Cardiac septum (tissue), 1 donor: ENCODE data around the gene GPRC5D. TPM values are rescaled to one million over a fixed set of nuclear protein-coding genes. Genes with fewer than 3 reads are reported as not detected.

Experiments used
- DNase-seq: peaks from one replicate; pipeline ENCODE4 v3.0.0-alpha.2; 2020; ENCODE audit warnings: low spot score
- intact Hi-C: fragments of 100-400 bp; cut with DNase I; formaldehyde crosslinking; loops from one replicate; pipeline ENCODE4 v1.14.0; 2022
- total RNA-seq: library from RNA; stranded (reverse); fragmentation: NEBNext Ultra II Directional; extraction: Animal tissue kit (Norgen Biotek cat#: 25700); gene quantifications from one replicate; pipeline ENCODE4 v1.2.1, GENCODE V29; 2021
- donor health status: DM: no; HTN: no; CAD: no.

GPRC5D gene
- total RNA-seq, 1 donor from 2014 or later, result not detected

DNA sequence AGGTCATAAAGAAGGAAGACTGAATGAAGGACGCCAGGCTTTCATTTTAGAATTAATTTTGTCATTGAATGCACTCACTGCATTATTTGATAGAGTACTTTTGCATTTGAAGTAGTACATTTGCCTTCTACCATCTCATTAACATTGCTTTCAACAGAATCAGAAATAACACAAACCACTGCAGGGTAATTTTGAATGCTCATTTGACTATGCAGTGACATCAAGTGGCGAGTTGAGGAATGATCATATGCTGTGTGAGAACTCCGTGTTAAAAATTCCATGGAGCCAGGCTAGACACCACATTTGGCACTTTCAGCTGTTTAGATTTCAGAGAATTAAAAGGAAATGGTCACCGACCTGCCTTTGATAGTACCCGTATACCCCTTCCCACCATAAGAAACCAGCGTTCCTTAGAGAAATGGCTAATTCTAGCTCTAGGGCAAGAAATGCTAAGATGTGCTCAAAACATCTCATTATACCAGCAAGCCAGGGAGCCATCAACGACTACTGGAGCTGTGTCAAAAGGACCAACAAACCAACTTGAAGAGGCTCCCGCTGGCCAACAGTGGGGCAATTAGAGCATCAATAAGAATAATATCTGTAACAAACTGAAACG, 31.6 kb upstream of the GPRC5D start:
- DNase-seq, result no peak
- intact Hi-C loops, result loop anchor here (1.0 kb wide), 1 partner anchor 67 kb away; no protein-coding TSS in a partner anchor

DNA sequence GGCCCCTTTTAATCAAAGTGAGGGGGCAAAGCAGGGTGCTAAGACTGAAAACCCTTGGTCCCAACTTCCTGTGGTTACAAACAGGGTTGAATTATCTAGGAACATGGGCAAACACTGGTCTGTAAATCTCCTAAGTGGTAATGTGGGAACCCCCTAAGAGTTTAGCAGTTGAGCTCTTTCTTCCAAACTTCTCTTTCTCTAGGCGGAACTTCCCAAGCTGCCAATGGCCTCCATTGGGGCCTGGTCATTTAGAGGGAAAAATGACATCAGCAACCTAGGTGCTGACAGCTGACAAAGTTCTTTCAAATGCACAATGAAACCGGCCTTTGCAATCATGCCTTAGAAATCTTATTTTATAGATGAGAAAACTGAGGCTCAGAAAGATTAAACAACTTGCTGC, 30.4 kb upstream of the GPRC5D start:
- no peak for DNase-seq
- intact Hi-C loops, result no loop called here

DNA sequence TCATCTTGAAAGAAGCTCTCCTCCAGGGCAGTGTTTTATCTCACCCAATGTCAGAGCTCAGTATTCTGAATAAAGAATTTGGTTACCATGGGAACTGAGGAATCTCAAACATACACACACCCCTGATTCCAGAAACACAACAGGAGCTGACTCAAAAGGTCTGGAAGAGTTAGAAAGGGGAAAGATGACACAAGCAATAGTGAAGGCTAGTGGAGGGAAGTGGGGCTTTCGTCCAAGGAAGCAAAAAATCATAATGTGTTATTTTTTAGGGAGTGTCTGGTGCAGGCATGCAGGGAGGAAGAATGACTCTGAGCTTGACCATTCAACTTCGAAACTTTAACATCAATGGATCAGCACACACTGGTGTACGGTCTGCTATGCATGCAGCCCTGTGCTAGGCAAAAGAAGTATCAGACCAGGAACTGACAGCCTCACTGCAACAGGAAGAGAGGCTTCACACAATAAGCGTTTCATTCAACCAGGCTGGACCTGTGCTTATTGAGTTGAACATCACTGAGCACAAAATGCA, 27.8 kb upstream of the GPRC5D start:
- intact Hi-C loops, result no loop called here
- no peak for DNase-seq

DNA sequence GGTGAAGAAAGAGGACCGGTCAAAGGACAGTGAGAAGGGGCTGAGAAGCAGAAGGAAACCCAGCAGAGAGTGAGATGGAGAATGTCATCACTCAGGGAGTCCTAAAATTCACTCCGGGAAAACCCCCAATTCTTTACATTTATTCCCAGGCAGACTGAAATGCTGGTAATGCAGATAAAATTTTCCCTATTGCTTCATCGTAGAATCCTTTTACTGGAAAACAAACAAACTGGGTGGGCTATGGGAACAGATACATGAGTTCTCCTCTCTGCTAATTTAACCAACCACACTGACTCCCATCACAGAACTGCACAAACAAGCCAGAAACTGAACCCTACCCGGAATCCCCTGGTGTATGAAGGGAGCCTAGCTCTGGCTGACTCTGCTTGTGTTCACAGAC, 27.2 kb upstream of the GPRC5D start:
- DNase-seq, result no peak
- intact Hi-C loops, result no loop called here

DNA sequence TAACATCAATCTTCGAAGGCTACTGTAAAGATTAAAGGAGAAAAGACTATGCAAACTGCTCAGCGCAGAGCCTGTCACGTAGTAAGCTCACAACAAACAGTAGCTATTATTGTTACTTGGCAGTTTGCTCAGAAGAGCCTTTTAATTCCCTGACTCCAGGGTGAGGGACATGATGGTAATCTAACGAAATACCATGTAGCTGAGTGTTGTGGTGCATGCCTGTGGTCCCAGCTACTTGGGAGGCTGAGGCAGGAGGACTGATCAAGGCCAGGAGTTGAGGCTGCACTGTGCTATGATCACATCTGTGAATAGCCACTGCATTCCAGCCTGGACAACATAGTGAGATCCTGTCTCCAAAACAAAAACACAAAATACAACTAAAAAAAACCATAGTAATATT, 25.3 kb upstream of the GPRC5D start:
- DNase-seq, result no peak
- intact Hi-C loops, result no loop called here

DNA sequence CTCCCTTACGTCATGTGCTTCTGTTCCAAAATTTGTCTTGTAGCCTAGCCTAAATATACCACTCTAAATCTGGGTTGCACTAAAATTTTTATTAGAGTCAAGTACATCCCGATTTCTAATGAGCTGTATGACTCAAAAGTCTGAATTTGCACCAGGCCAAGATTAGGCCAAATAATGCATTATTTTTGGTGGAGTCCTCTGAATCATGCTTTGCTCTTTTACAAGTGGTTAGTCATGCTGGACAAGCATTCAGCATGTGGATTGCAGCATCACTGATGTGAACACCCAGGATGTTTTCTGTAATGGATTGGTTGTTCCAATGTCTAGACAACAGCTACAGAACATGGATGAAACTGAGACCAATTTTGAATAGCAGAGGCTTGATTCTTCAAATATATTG, 24.4 kb upstream of the GPRC5D start:
- intact Hi-C loops, result no loop called here
- DNase-seq, result no peak

DNA sequence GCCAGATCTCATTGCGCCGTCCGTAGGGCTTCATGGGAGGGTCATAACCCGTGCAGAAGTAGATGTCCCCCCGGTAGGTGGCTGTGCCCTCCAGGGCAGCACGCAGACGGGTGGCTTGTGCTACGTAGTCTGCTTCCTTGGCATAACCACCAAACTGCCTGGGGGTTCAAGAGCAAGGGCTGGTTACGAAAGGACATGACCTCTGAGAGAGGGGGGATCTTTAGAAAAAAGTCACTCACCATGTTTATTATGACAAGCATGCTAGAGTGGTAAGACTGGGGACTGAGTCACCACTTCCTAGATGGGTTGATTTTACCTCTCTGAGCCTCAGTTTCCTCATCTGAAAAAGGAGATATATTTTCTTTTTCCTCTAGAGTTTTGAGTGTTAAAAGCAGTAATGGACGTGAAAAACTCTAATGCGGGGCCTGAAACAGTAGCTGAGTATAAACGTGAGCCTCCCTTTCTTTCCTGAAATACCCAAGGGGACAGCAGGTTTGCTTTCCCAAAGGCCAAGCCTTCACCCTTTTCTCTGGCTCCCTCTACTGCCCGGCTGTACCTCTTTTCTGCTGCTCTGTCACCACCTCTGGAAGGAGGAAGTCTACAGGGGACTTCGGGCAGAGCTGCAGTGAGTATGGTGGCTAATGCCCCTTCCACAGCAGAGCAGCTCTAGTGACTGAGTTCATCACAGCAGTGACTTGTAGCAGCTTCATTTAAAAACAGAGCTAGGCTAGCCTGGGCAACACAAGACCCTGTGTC, 23.5 kb upstream of the GPRC5D start:
- DNase-seq, result no peak
- intact Hi-C loops, result no loop called here

DNA sequence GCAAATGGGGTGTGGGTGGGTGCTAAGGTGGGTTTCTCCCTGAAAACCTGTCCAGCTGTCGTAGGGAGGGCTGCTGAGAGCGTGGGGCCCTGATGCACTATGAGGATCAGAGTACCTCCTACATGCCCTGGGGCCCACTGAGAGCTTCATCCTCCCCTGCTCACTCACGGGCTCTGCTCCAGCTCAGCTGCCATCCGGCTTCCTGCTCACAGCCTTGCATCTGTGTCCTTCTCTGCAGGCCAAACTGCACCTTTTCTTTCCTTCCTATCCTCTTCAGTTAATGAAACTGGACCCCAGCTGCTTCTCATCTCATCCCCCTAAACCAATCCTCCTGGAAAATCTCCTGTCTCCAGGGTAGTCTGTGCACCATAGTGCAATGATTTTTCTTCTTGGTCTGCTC, 22.2 kb upstream of the GPRC5D start:
- no peak for DNase-seq
- intact Hi-C loops, result no loop called here

DNA sequence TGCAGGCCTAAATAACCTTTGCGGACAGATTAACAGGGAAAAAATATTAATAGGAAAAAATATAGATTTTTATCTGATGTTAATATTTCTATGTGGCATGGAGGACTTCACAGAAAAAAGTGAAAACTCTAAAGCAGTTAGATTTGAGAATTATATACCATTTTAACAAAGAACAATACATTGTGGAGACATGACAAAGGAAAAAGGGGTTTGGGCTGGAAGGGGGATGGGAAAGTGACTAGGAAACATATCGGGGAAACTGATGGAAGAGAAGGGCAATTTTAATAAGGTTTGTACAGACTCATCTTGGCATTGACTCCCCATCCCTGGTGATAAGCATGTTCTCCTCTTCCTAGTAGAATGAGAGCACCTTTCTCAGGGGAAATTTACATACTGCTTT, 21.0 kb upstream of the GPRC5D start:
- no peak for DNase-seq
- intact Hi-C loops, result no loop called here

DNA sequence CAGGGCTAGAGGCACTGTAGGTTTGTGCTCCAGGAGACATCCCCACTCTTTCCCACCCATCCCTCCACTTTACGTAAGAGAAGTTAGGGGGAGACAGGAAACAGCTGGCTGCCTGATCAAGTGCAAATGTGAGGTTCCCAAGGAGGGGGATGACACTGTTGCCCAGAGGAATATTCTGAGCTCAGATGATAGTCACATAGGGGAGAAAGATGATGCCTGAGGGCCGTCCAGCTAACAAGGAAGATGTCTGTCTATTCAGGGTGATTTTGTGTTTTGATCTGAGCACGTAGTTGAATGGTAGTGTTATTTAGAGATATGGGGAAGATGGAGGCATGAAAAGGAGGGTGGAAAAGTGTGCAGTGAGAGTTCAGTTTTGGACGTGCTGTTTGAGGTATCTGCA, 13.9 kb upstream of the GPRC5D start:
- intact Hi-C loops, result no loop called here
- no peak for DNase-seq

DNA sequence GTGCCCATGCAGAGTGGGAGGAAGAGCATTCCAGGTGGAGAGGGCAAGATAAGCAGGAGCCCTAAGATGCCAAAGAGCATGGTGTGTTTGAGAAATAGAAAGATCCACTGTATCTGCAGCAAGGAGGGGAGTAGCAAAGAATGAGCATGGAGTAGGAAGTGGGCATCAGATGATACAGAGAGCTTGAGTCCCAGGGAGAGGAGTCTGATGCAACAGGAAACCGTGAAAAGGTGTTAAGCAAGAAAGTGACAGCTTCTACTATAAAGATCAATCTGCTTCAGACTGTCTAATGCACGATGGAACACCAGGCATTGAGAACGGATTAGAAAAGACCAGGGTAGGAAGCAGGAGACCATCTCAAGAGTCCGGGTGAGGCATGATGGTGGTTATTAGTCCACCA, 12.3 kb upstream of the GPRC5D start:
- intact Hi-C loops, result no loop called here
- no peak for DNase-seq

DNA sequence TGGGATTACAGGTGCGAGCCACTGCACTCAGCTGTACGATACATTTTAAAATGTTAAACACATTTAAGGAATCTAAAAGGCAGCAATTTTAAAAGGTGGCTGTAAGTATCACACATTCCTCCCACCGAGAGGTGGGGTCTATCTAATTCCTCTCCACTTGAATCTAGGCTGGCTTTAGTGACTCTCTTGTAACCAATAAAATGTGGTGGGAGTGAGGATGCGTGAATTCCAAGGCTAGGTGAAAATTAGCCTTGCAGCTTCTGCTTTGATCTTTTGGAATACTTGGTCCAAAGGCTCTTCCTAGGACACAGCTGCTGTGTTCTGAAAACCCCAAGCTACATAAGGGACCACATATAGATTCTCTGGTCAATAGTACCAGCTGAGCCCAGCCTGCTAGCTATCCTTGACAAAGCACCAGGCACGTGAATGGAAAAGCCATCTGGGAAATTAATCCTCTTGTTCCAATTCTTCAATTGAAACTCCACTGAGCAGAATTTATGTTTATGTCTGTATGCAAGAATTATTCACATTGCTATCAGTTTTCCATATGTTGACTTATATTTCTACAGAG, 8.8 kb upstream of the GPRC5D start:
- intact Hi-C loops, result no loop called here

DNA sequence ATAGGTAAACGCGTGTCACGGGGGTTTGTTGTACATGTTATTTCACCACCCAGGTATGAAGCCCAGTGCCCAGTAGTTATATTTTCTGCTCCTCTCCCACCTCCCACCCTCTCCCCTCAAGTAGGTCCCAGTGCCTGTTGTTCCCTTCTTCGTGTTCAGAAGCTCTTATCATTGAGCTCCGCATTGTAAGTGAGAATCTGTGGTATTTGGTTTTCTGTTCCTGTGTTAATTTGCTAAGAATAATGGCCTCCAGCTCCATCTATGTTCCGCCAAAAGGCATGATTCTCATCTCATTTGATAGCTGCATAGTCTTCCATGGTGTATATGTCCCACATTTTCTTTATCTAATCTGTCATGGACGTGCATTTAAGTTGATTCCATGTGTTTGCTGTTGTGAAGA, 6.9 kb upstream of the GPRC5D start:
- intact Hi-C loops, result no loop called here
- no peak for DNase-seq

More for the DNA sequence above, 8.8 kb upstream of the GPRC5D start:
- no peak for DNase-seq

DNA sequence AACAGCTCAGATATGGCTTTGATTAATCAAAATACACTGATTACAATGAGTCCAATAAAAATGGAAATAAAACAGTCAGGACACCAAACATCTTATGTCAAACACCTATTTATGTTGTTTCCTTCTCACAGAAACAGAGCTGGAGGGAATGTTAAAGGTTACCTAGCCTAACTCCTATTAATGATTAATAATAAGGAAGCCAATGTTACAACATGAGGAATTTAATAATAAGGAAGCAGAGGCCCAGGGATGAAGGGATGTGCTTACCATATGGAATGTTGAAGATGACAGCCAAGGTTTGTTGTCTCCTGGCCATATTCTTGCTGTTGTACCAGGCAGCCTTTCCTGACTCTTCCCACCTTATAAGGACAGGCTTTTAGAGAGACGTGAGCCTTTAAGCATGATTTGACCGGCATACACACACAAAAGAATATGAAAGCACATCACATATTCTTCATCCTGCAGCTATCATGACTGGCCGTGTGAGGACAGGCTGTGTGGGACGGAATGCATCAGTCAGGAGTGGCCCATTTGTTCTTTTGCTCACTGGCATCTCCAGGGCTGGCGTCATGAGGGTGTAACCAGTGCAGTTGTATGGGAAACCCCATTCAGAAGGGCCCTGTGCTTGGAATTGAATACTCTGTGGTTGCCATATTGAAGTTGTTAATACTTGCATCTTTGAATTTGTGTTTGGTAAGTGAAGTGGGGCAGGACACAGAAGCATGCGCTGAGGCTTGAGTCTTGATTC, 3.1 kb upstream of the GPRC5D start:
- intact Hi-C loops, result no loop called here
- DNase-seq, result no peak

DNA sequence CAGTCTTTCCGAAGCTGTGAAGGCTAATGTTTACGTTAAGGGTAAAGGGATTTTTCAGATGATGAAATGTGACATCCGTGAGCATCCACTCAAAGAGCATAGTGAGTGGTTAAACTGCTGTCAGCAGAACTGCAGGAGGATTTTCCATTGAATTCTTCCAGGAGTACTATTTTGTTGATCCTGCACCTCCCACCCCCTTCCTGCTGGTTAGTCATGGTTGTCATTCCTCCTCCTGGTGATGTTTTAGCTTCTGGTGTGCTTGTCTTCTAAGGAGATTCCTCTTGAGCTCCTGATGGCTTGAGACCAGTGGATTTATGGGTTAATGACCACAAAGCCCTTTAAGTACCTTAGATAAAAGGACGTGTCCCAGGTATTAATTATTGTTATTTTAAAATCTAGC, 2.4 kb upstream of the GPRC5D start:
- intact Hi-C loops, result no loop called here
- no peak for DNase-seq

DNA sequence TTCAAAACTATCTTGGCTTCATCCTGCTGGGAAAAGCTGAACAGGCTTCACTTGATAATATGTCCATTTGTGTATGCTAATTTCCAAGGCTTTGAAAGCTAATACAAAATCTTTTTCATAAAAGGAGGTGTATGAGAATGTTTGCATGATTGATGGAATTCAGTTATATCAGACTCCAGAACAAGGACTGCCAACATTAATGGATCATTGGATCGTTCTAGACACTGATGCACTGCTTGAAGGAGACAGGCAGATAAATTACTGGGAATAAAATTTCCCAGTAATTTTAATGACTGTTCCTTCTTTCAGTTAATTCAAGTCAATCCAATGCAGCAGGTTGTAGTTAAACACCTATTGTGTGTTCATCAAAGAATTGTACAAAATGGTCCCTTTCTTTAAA, 466 bp downstream of the GPRC5D start:
- intact Hi-C loops, result no loop called here
- no peak for DNase-seq

DNA sequence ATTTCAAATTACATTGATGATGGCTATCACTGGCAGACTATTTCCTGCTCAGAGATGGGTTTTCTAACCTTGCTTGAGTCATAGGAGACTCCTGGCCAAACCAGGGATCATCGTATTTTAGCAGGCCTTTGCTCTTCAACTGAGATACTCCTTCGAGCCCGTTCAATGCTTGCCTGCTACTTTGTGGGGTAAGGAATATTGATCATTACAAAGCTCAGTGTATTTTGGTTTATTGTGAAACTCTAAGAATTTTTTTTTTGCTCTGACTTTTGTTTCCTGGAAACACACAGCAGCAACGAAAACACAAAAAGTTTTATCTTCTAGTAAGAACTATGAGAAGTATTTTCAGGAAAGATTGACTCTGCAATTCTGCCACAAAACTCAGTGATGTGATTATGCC, 4.1 kb downstream of the GPRC5D start:
- no peak for DNase-seq
- intact Hi-C loops, result no loop called here

DNA sequence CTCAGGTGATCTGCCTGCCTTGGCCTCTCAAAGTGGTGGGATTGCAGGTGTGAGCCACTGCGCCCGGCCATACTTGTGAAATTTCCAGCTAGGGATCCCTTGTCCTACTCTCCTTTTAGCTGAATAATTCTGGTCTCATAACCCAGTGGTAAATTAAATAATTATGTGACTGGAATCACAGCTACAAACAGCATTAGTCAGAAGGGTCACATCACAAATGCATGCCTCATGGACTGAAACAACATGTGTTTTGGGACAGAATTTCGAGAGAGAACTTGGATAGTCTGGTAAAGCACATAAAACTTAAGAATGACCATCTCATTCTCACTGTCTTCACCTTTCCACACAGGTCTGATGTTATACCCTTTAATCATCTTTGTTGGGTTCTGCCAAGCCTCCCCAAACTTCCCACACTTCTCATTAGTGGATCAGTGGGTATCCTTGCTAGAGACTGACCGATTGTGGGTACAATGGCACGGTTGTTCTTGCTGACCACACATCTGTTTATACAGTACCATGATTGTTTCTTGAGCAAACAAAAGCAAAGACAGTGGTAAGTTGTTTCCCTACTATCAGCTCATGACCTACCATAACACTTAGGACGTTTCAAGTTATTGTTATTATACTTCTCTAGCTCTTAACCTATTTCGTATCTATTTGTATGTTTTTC, 5.1 kb downstream of the GPRC5D start:
- intact Hi-C loops, result no loop called here
- no peak for DNase-seq

DNA sequence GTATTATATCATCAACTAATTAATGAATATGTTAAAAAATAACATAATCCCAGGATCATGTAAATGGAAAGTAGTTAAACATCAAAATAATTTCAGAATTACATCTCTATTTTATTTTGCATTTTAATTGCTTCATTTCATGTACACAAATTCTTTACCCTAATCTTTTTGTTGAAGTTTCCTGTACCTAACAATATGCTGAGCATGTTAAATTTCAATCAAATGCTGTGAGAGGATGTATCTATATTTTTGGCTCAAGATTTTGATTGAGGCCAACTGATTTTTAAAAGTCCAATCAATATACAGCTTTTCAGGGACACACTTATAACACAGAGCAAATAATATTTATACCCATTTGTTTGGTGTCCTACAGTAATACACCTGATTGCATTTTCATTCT, 6.4 kb downstream of the GPRC5D start:
- intact Hi-C loops, result no loop called here

More for the DNA sequence above, 6.4 kb downstream of the GPRC5D start:
- no peak for DNase-seq
